ENCODE results near the gene BEX1. TPM values are rescaled to one million over a fixed set of nuclear protein-coding genes. Genes with fewer than 3 reads are reported as not detected.
"Not testable (repeated sequence)": the region's sequence is repeated elsewhere in the genome, so short reads cannot be mapped to it uniquely, and the experiment has no call there.

BEX1 gene
- not detected in 2 replicates for total RNA-seq

- no peak for DNase-seq
- Mint-ChIP-seq H3K4me3 (no peak within 1 kb of the TSS), H3K36me3 (ENCODE audit: low read depth) (no peaks in the 10 kb centered on the region), H3K9me3 (no peaks in the 10 kb centered on the region), H3K4me1 (no peaks in the 10 kb centered on the region), H3K27ac (no peak within 1 kb of the TSS), H3K27me3 (peaks cover 11% of the 10 kb centered on the region)
- intact Hi-C loops (cut with micrococcal nuclease) = no loop called here
Observed at GRCh38 chrX:103063918-103064434, at the start of gene BEX1. Gene BEX1, minus strand, starts transcription at chrX:103064171. Its CDS starts 897 bp downstream, at chrX:103063274.

GRCh38 chrX:103109497-103109896 lies 45.5 kb upstream of the BEX1 start:
- intact Hi-C loops (cut with micrococcal nuclease); H3K4me3 Mint-ChIP-seq; H3K27me3 Mint-ChIP-seq; H3K4me1 Mint-ChIP-seq; H3K9me3 Mint-ChIP-seq; H3K36me3 Mint-ChIP-seq (ENCODE audit: low read depth); H3K27ac Mint-ChIP-seq; DNase-seq: not testable (repeated sequence)

- no peaks in the 10 kb centered on the region for H3K4me1 Mint-ChIP-seq
- no peak overlapping the region for H3K4me3 Mint-ChIP-seq
- no peak for DNase-seq
- intact Hi-C loops (cut with micrococcal nuclease) = no loop called here
- no peaks in the 10 kb centered on the region for H3K27me3 Mint-ChIP-seq
- H3K36me3 Mint-ChIP-seq (ENCODE audit: low read depth) = no peaks in the 10 kb centered on the region
- H3K9me3 Mint-ChIP-seq = peaks cover 3% of the 10 kb centered on the region
- no peak overlapping the region for H3K27ac Mint-ChIP-seq
Observed at GRCh38 chrX:103107836-103108235, 43.9 kb upstream of the BEX1 start.

GRCh38 chrX:103107227-103107737 lies 43.3 kb upstream of the BEX1 start:
- H3K4me3 Mint-ChIP-seq; intact Hi-C loops (cut with micrococcal nuclease); DNase-seq; H3K36me3 Mint-ChIP-seq (ENCODE audit: low read depth); H3K4me1 Mint-ChIP-seq; H3K9me3 Mint-ChIP-seq; H3K27me3 Mint-ChIP-seq; H3K27ac Mint-ChIP-seq: not testable (repeated sequence)

- H3K27me3 Mint-ChIP-seq; H3K27ac Mint-ChIP-seq; H3K4me1 Mint-ChIP-seq; H3K9me3 Mint-ChIP-seq; H3K36me3 Mint-ChIP-seq (ENCODE audit: low read depth); DNase-seq; intact Hi-C loops (cut with micrococcal nuclease); H3K4me3 Mint-ChIP-seq: not testable (repeated sequence)
Observed at GRCh38 chrX:103104370-103104769, 40.4 kb upstream of the BEX1 start.

GRCh38 chrX:103103866-103104265 lies 39.9 kb upstream of the BEX1 start:
- intact Hi-C loops (cut with micrococcal nuclease); H3K27me3 Mint-ChIP-seq; H3K4me1 Mint-ChIP-seq; H3K9me3 Mint-ChIP-seq; H3K27ac Mint-ChIP-seq; H3K36me3 Mint-ChIP-seq (ENCODE audit: low read depth); DNase-seq; H3K4me3 Mint-ChIP-seq: not testable (repeated sequence)

GRCh38 chrX:103101299-103102042 lies 37.5 kb upstream of the BEX1 start:
- Mint-ChIP-seq H3K4me1 (no peaks in the 10 kb centered on the region), H3K27ac (no peak overlapping the region), H3K27me3 (no peaks in the 10 kb centered on the region), H3K36me3 (ENCODE audit: low read depth) (no peaks in the 10 kb centered on the region), H3K4me3 (no peak overlapping the region), H3K9me3 (no peaks in the 10 kb centered on the region)
- DNase-seq = no peak
- intact Hi-C loops (cut with micrococcal nuclease) = no loop called here

- Mint-ChIP-seq H3K9me3 (no peaks in the 10 kb centered on the region), H3K27ac (no peak overlapping the region), H3K36me3 (ENCODE audit: low read depth) (no peaks in the 10 kb centered on the region), H3K27me3 (no peaks in the 10 kb centered on the region), H3K4me1 (no peaks in the 10 kb centered on the region), H3K4me3 (no peak overlapping the region)
- DNase-seq = no peak
- intact Hi-C loops (cut with micrococcal nuclease) = no loop called here
Observed at GRCh38 chrX:103100484-103100883, 36.5 kb upstream of the BEX1 start.

GRCh38 chrX:103099691-103100090 lies 35.7 kb upstream of the BEX1 start:
- Mint-ChIP-seq H3K4me1 (no peaks in the 10 kb centered on the region), H3K4me3 (no peak overlapping the region), H3K27ac (no peak overlapping the region), H3K36me3 (ENCODE audit: low read depth) (no peaks in the 10 kb centered on the region), H3K27me3 (no peaks in the 10 kb centered on the region), H3K9me3 (no peaks in the 10 kb centered on the region)
- intact Hi-C loops (cut with micrococcal nuclease) = no loop called here
- no peak for DNase-seq

- Mint-ChIP-seq H3K4me3 (no peak overlapping the region), H3K9me3 (no peaks in the 10 kb centered on the region), H3K27ac (no peak overlapping the region), H3K4me1 (no peaks in the 10 kb centered on the region), H3K27me3 (no peaks in the 10 kb centered on the region), H3K36me3 (ENCODE audit: low read depth) (no peaks in the 10 kb centered on the region)
- intact Hi-C loops (cut with micrococcal nuclease) = no loop called here
- no peak for DNase-seq
Observed at GRCh38 chrX:103098488-103098887, 34.5 kb upstream of the BEX1 start.

- intact Hi-C loops (cut with micrococcal nuclease) = no loop called here
- Mint-ChIP-seq H3K27me3 (peaks cover 2% of the 10 kb centered on the region), H3K36me3 (ENCODE audit: low read depth) (no peaks in the 10 kb centered on the region), H3K4me3 (no peak within 1 kb of the TSS), H3K27ac (no peak within 1 kb of the TSS), H3K9me3 (no peaks in the 10 kb centered on the region), H3K4me1 (no peaks in the 10 kb centered on the region)
- DNase-seq = no peak
Observed at GRCh38 chrX:103092942-103093341, 29.0 kb upstream of the BEX1 start, which contains the start of gene NXF3. Gene NXF3, minus strand, starts transcription at chrX:103093143. Its CDS starts 120 bp downstream, at chrX:103093023.

- Mint-ChIP-seq H3K36me3 (ENCODE audit: low read depth) (no peaks in the 10 kb centered on the region), H3K4me3 (no peak overlapping the region), H3K4me1 (no peaks in the 10 kb centered on the region), H3K27me3 (no peaks in the 10 kb centered on the region), H3K9me3 (no peaks in the 10 kb centered on the region), H3K27ac (no peak overlapping the region)
- DNase-seq = no peak
- intact Hi-C loops (cut with micrococcal nuclease) = no loop called here
Observed at GRCh38 chrX:103081051-103081450, 17.1 kb upstream of the BEX1 start.

GRCh38 chrX:103073467-103073866 lies 9.5 kb upstream of the BEX1 start:
- Mint-ChIP-seq H3K4me3 (no peak overlapping the region), H3K4me1 (no peaks in the 10 kb centered on the region), H3K9me3 (no peaks in the 10 kb centered on the region), H3K36me3 (ENCODE audit: low read depth) (no peaks in the 10 kb centered on the region), H3K27ac (no peak overlapping the region), H3K27me3 (no peaks in the 10 kb centered on the region)
- DNase-seq = no peak
- intact Hi-C loops (cut with micrococcal nuclease) = no loop called here

GRCh38 chrX:103066606-103067005 lies 2.6 kb upstream of the BEX1 start:
- H3K27ac Mint-ChIP-seq = no peak overlapping the region
- peaks cover 11% of the 10 kb centered on the region for H3K27me3 Mint-ChIP-seq
- no peaks in the 10 kb centered on the region for H3K9me3 Mint-ChIP-seq
- no peaks in the 10 kb centered on the region for H3K36me3 Mint-ChIP-seq (ENCODE audit: low read depth)
- H3K4me3 Mint-ChIP-seq = no peak overlapping the region
- intact Hi-C loops (cut with micrococcal nuclease) = no loop called here
- DNase-seq = no peak
- no peaks in the 10 kb centered on the region for H3K4me1 Mint-ChIP-seq

All from activated CD4-positive, alpha-beta T cell treated with anti-CD3 and anti-CD28 coated beads, Interleukin-2, amount 10 ng/mL, durations not matched to agents 24 days and 14 days (primary cell).